GM18951 (cell line): ENCODE measurements around the gene SURF1.

Experiments used
- POLR2A ChIP-seq: IDR thresholded peaks from 4 replicates; pipeline ENCODE4 v1.6.1; 2011; ENCODE audit warnings: mild to moderate bottlenecking; ENCODE audit not compliant: insufficient read length, insufficient read depth; ENCODE audit errors: extremely low read depth
- in situ Hi-C: fragments of 300-500 bp; cut with MboI; formaldehyde crosslinking; loops from one replicate; pipeline ENCODE4 v1.12.0; 2022; ENCODE audit warnings: low sequenced_read_pairs, mixed read lengths, inconsistent platforms; ENCODE audit not compliant: unreplicated experiment

The SURF1 gene

GRCh38 chr9:133362359-133363044 is 6.2 kb upstream of the SURF1 start:
- peak; percentile 21 for TF ChIP-seq POLR2A
- in situ Hi-C loops, result no loop called here

- no peak for TF ChIP-seq POLR2A
- in situ Hi-C loops, result no loop called here
These were observed 5.3 kb upstream of the SURF1 start for GRCh38 chr9:133361507-133362092.

- peak; percentile 24 for TF ChIP-seq POLR2A
- in situ Hi-C loops, result no loop called here
These were observed 4.4 kb upstream of the SURF1 start for GRCh38 chr9:133360400-133361393.

- TF ChIP-seq POLR2A, result no peak
- in situ Hi-C loops, result no loop called here
These were observed 3.3 kb upstream of the SURF1 start for GRCh38 chr9:133359399-133360175.

- in situ Hi-C loops, result no loop called here
- TF ChIP-seq POLR2A, result no peak
These were observed 1.4 kb upstream of the SURF1 start for GRCh38 chr9:133357656-133358055.

- in situ Hi-C loops, result no loop called here
These were observed 368 bp downstream of the SURF1 start for GRCh38 chr9:133355881-133356357.

GRCh38 chr9:133354766-133355165 is 1.5 kb downstream of the SURF1 start:
- in situ Hi-C loops, result no loop called here
- TF ChIP-seq POLR2A, result no peak

More at GRCh38 chr9:133355881-133356357, 368 bp downstream of the SURF1 start:
- TF ChIP-seq POLR2A, result no peak

GRCh38 chr9:133353548-133353947 is 2.7 kb downstream of the SURF1 start:
- in situ Hi-C loops, result no loop called here
- TF ChIP-seq POLR2A, result peak; percentile 33

GRCh38 chr9:133352635-133353340 is 3.5 kb downstream of the SURF1 start:
- TF ChIP-seq POLR2A, result peak; percentile 44
- in situ Hi-C loops, result no loop called here

GRCh38 chr9:133351908-133352634 is 4.2 kb downstream of the SURF1 start:
- peak; percentile 33 for TF ChIP-seq POLR2A
- in situ Hi-C loops, result no loop called here

GRCh38 chr9:133351526-133351907 is 4.8 kb downstream of the SURF1 start:
- in situ Hi-C loops, result no loop called here
- TF ChIP-seq POLR2A, result no peak

GRCh38 chr9:133349965-133350616 is 6.2 kb downstream of the SURF1 start:
- in situ Hi-C loops, result no loop called here
- peak; percentile 11 for TF ChIP-seq POLR2A
